CD4-positive, CD25-positive, alpha-beta regulatory T cell (primary cell): ENCODE measurements around the gene CAPNS2. TPM values are rescaled to one million over a fixed set of nuclear protein-coding genes. Genes with fewer than 3 reads are reported as not detected.

Source experiments
- ATAC-seq, 2 donors: fragments of 150-1000 bp; cut with Tn5 transposase; one replicate each; pipeline ENCODE4 v1.10.0; 2021; ENCODE audit warnings: low read depth in 2 of 2, moderate number of reproducible peaks in 2 of 2, moderate library complexity in 1 of 2
- DNase-seq, 3 donors: peaks; one replicate each; pipeline versions ENCODE4 v3.0.0 to v3.0.0-alpha.2; 2012 to 2022; ENCODE audit warnings: mixed read lengths in 1 of 3
- H3K27ac ChIP-seq: one replicate; pipeline ENCODE4 v1.7.0; 2013; ENCODE audit warnings: mild to moderate bottlenecking, low read length; ENCODE audit not compliant: insufficient read depth, poor library complexity, severe bottlenecking
- H3K27me3 ChIP-seq: one replicate; pipeline ENCODE4 v1.7.0; 2013; ENCODE audit warnings: low read length; ENCODE audit not compliant: control insufficient read depth, insufficient read depth
- H3K36me3 ChIP-seq: one replicate; pipeline ENCODE4 v1.7.0; 2013; ENCODE audit warnings: mild to moderate bottlenecking, low read length, moderate library complexity; ENCODE audit not compliant: control insufficient read depth, insufficient read depth
- H3K4me1 ChIP-seq: 2 replicates; pipeline ENCODE4 v1.7.0; 2013; ENCODE audit warnings: mild to moderate bottlenecking, low read length; ENCODE audit not compliant: insufficient read depth, control insufficient read depth, poor library complexity, severe bottlenecking
- H3K4me3 ChIP-seq: one replicate; pipeline ENCODE4 v1.7.0; 2013; ENCODE audit warnings: low read depth, mild to moderate bottlenecking, low read length, moderate library complexity
- H3K9me3 ChIP-seq, 2 experiments: 1 replicate in 1 of 2; 2 replicates in 1 of 2; pipeline ENCODE4 v1.7.0; 2013; ENCODE audit warnings: low read length in 2 of 2, mild to moderate bottlenecking in 1 of 2, moderate library complexity in 1 of 2; ENCODE audit not compliant: control insufficient read depth in 2 of 2
- H3K27ac Mint-ChIP-seq, 3 donors: one replicate each; pipeline ENCODE4 v1.8.0; 2020 to 2022; ENCODE audit warnings: mild to moderate bottlenecking in 3 of 3, mixed read lengths in 3 of 3, moderate library complexity in 2 of 3
- H3K27me3 Mint-ChIP-seq: one replicate; pipeline ENCODE4 v1.8.0; 2022; ENCODE audit warnings: mild to moderate bottlenecking, mixed read lengths
- H3K36me3 Mint-ChIP-seq: one replicate; pipeline ENCODE4 v1.8.0; 2020; ENCODE audit warnings: mixed read lengths
- H3K4me1 Mint-ChIP-seq, 4 donors: one replicate each; pipeline ENCODE4 v1.8.0; 2020 to 2022; ENCODE audit warnings: mixed read lengths in 4 of 4, mild to moderate bottlenecking in 1 of 4
- H3K4me3 Mint-ChIP-seq, 4 donors: one replicate each; pipeline ENCODE4 v1.8.0; 2020 to 2022; ENCODE audit warnings: mild to moderate bottlenecking in 4 of 4, mixed read lengths in 4 of 4, moderate library complexity in 3 of 4
- H3K9me3 Mint-ChIP-seq, 7 donors: one replicate each; pipeline ENCODE4 v1.8.0; 2020 to 2022; ENCODE audit warnings: mixed read lengths in 7 of 7, mild to moderate bottlenecking in 3 of 7, moderate library complexity in 2 of 7
- polyA plus RNA-seq, 4 donors: library from polyadenylated mRNA; unstranded; fragments of 300-500 nt; fragmentation: Illumina TruSeq; gene quantifications; one replicate each; pipeline ENCODE4 v1.2.3, GENCODE V29; 2021
- total RNA-seq: library from RNA; stranded (reverse); gene quantifications from one replicate; pipeline ENCODE4 v1.2.3, GENCODE V29; 2022

The CAPNS2 gene
- total and polyA plus RNA-seq, 5 donors from 2014 or later = not detected

GRCh38 chr16:55559233-55559632, 7.3 kb upstream of the CAPNS2 start:
- Histone ChIP-seq H3K27ac (no peak overlapping the region), H3K4me1 (no peaks in the 10 kb centered on the region), H3K4me3 (no peak overlapping the region), H3K9me3 (no peaks in the 10 kb centered on the region), H3K36me3 (no peaks in the 10 kb centered on the region), H3K27me3 (no peaks in the 10 kb centered on the region)
- Mint-ChIP-seq H3K4me3 (no peak overlapping the region), H3K4me1 (no peaks in the 10 kb centered on the region), H3K27ac (no peak overlapping the region), H3K9me3 (peaks cover 0 to 1% (median 0%) of the 10 kb centered on the region in 7 donors), H3K36me3 (no peaks in the 10 kb centered on the region), H3K27me3 (peaks cover 5% of the 10 kb centered on the region)
- ATAC-seq = no peak
- DNase-seq = no peak

DNA sequence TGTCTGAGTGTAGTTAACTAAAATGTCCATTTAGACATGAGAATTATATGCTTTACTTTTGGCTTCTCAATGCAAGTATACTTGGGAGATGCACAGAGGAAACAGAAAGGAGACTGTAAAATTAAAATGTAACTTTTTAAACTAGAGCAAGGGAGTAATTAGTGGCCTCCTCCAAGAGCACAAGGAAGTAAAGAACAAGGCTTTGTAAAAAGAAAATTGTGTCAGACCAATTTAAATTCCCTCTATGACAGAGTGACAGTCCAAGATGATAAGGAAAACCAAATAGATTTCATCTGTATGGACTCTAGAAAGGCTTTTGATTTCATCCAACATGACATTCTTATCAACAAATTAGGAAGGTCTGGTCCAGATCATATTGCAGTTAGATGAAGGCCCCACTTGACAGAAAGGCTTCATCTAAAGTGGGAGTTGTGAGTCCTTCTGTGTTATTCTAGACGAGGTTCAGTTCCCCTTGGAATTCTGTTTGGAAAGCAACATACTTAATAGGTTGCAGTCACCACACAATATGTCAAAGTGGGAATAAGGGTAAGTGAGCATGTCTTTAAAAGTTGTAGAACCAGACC, 6.5 kb upstream of the CAPNS2 start:
- H3K36me3 ChIP-seq = no peaks in the 10 kb centered on the region

GRCh38 chr16:55561319-55561848, 5.1 kb upstream of the CAPNS2 start:
- Histone ChIP-seq H3K27me3 (no peaks in the 10 kb centered on the region), H3K4me1 (no peaks in the 10 kb centered on the region), H3K9me3 (no peaks in the 10 kb centered on the region), H3K36me3 (no peaks in the 10 kb centered on the region), H3K27ac (no peak overlapping the region), H3K4me3 (no peak overlapping the region)
- no peak overlapping the region for H3K4me3 Mint-ChIP-seq
- H3K9me3 Mint-ChIP-seq = peaks cover 0 to 1% (median 0%) of the 10 kb centered on the region in 7 donors
- H3K4me1 Mint-ChIP-seq = no peaks in the 10 kb centered on the region
- H3K36me3 Mint-ChIP-seq = no peaks in the 10 kb centered on the region
- no peak for DNase-seq
- H3K27ac Mint-ChIP-seq = no peak overlapping the region
- H3K27me3 Mint-ChIP-seq = peaks cover 5% of the 10 kb centered on the region
- no peak for ATAC-seq

More for the DNA sequence above, 6.5 kb upstream of the CAPNS2 start:
- Mint-ChIP-seq H3K27ac (peak overlapping the region in 1 of 3 donors; percentile 57), H3K9me3 (peaks cover 0 to 1% (median 0%) of the 10 kb centered on the region in 7 donors), H3K4me1 (no peaks in the 10 kb centered on the region), H3K4me3 (no peak overlapping the region), H3K27me3 (peaks cover 5% of the 10 kb centered on the region), H3K36me3 (no peaks in the 10 kb centered on the region)
- ATAC-seq (no peak), DNase-seq (no peak)
- Histone ChIP-seq H3K4me1 (no peaks in the 10 kb centered on the region), H3K9me3 (no peaks in the 10 kb centered on the region), H3K27me3 (no peaks in the 10 kb centered on the region), H3K4me3 (no peak overlapping the region), H3K27ac (no peak overlapping the region)

- Mint-ChIP-seq H3K4me3 (no peak overlapping the region), H3K36me3 (no peaks in the 10 kb centered on the region), H3K27ac (no peak overlapping the region), H3K27me3 (peaks cover 5% of the 10 kb centered on the region), H3K4me1 (no peaks in the 10 kb centered on the region), H3K9me3 (peaks cover 0 to 2% (median 0%) of the 10 kb centered on the region in 7 donors)
- H3K9me3 ChIP-seq = no peaks in the 10 kb centered on the region
- no peaks in the 10 kb centered on the region for H3K27me3 ChIP-seq
- ATAC-seq (no peak), DNase-seq (no peak)
- no peak overlapping the region for H3K4me3 ChIP-seq
- H3K4me1 ChIP-seq = no peaks in the 10 kb centered on the region
- no peak overlapping the region for H3K27ac ChIP-seq
- H3K36me3 ChIP-seq = no peaks in the 10 kb centered on the region
Measured at GRCh38 chr16:55562936-55563335, 3.5 kb upstream of the CAPNS2 start.

- no peak for DNase-seq
- H3K27me3 ChIP-seq = no peaks in the 10 kb centered on the region
- Mint-ChIP-seq H3K4me3 (no peak overlapping the region), H3K4me1 (no peaks in the 10 kb centered on the region), H3K36me3 (no peaks in the 10 kb centered on the region), H3K27ac (no peak overlapping the region), H3K27me3 (peaks cover 5% of the 10 kb centered on the region), H3K9me3 (peaks cover 0 to 2% (median 0%) of the 10 kb centered on the region in 7 donors)
- H3K4me1 ChIP-seq = no peaks in the 10 kb centered on the region
- no peak overlapping the region for H3K27ac ChIP-seq
- H3K4me3 ChIP-seq = no peak overlapping the region
- no peaks in the 10 kb centered on the region for H3K9me3 ChIP-seq
- H3K36me3 ChIP-seq = no peaks in the 10 kb centered on the region
- ATAC-seq = no peak
Measured at GRCh38 chr16:55563797-55564196, 2.7 kb upstream of the CAPNS2 start.

- Histone ChIP-seq H3K27me3 (no peaks in the 10 kb centered on the region), H3K36me3 (no peaks in the 10 kb centered on the region), H3K9me3 (no peaks in the 10 kb centered on the region), H3K27ac (no peak overlapping the region), H3K4me1 (no peaks in the 10 kb centered on the region), H3K4me3 (no peak overlapping the region)
- no peak for DNase-seq
- H3K36me3 Mint-ChIP-seq = no peaks in the 10 kb centered on the region
- ATAC-seq = no peak
- peaks cover 0 to 2% (median 0%) of the 10 kb centered on the region in 7 donors for H3K9me3 Mint-ChIP-seq
- H3K27me3 Mint-ChIP-seq = peaks cover 4% of the 10 kb centered on the region
- no peaks in the 10 kb centered on the region for H3K4me1 Mint-ChIP-seq
- no peak overlapping the region for H3K27ac Mint-ChIP-seq
- no peak overlapping the region for H3K4me3 Mint-ChIP-seq
Measured at GRCh38 chr16:55565086-55565485, 1.4 kb upstream of the CAPNS2 start.

GRCh38 chr16:55567382-55567781, 898 bp downstream of the CAPNS2 start:
- no peak overlapping the region for H3K27ac Mint-ChIP-seq
- Histone ChIP-seq H3K36me3 (no peaks in the 10 kb centered on the region), H3K27ac (no peak overlapping the region), H3K4me3 (no peak overlapping the region), H3K4me1 (no peaks in the 10 kb centered on the region), H3K9me3 (no peaks in the 10 kb centered on the region), H3K27me3 (no peaks in the 10 kb centered on the region)
- ATAC-seq (no peak), DNase-seq (no peak)
- H3K9me3 Mint-ChIP-seq = peaks cover 0 to 2% (median 0%) of the 10 kb centered on the region in 7 donors
- no peak overlapping the region for H3K4me3 Mint-ChIP-seq
- no peaks in the 10 kb centered on the region for H3K36me3 Mint-ChIP-seq
- no peaks in the 10 kb centered on the region for H3K4me1 Mint-ChIP-seq
- no peaks in the 10 kb centered on the region for H3K27me3 Mint-ChIP-seq

DNA sequence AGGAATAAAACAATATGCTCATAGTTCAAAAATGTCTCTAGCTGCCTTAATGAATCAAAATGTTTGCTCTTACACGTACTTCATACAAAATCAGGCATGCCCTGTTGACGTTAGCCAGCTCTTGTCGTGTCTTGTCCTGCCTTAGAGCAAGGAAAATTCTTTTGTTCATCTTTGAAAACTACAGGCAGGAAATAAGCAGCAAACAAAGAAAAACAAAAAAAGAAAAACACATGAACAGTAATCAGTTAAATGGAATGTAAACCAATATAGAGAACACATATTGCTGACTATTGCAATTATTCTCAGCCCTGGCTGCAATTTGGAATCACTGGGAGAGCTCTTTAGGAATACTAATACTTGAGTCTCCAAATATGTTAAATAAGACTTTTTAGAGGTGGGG, 1.7 kb downstream of the CAPNS2 start:
- no peaks in the 10 kb centered on the region for H3K27me3 ChIP-seq
- DNase-seq (no peak), ATAC-seq (no peak)
- no peak overlapping the region for H3K27ac ChIP-seq
- no peak overlapping the region for H3K27ac Mint-ChIP-seq
- H3K36me3 ChIP-seq = no peaks in the 10 kb centered on the region
- H3K36me3 Mint-ChIP-seq = no peaks in the 10 kb centered on the region
- no peaks in the 10 kb centered on the region for H3K4me1 Mint-ChIP-seq
- no peaks in the 10 kb centered on the region for H3K4me1 ChIP-seq
- H3K4me3 ChIP-seq = no peak overlapping the region
- H3K27me3 Mint-ChIP-seq = no peaks in the 10 kb centered on the region
- no peaks in the 10 kb centered on the region for H3K9me3 ChIP-seq
- peaks cover 0 to 2% (median 0%) of the 10 kb centered on the region in 7 donors for H3K9me3 Mint-ChIP-seq
- H3K4me3 Mint-ChIP-seq = no peak overlapping the region
